HG02884 (cell line): ENCODE data around the gene DDX27.

Experiments used
- ATAC-seq: cut with Tn5 transposase; IDR thresholded peaks from one replicate; pipeline ENCODE4 v1.9.1; 2021; ENCODE audit warnings: mild to moderate bottlenecking, moderate library complexity; ENCODE audit not compliant: unreplicated experiment

Gene DDX27

GRCh38 chr20:49286689-49287551 lies 67.7 kb downstream of the DDX27 start:
- no peak for ATAC-seq

GRCh38 chr20:49287555-49288249 lies 68.5 kb downstream of the DDX27 start:
- ATAC-seq: no peak

GRCh38 chr20:49288250-49288751 lies 69.1 kb downstream of the DDX27 start:
- no peak for ATAC-seq

- ATAC-seq: no peak
These were observed 69.8 kb downstream of the DDX27 start for GRCh38 chr20:49288784-49289696.

GRCh38 chr20:49290608-49291191 lies 71.5 kb downstream of the DDX27 start:
- no peak for ATAC-seq

- ATAC-seq: no peak
These were observed 72.0 kb downstream of the DDX27 start for GRCh38 chr20:49291200-49291599.

- no peak for ATAC-seq
These were observed 72.8 kb downstream of the DDX27 start for GRCh38 chr20:49292010-49292409.

- ATAC-seq: no peak
These were observed 73.9 kb downstream of the DDX27 start for GRCh38 chr20:49293122-49293521.
